OCI-LY3 (cell line): ENCODE results near the gene DNAH14.

ENCODE experiments used
- H2AFZ ChIP-seq: fragments of 200-600, 300-600 bp; shearing (Covaris generic); 2 replicates; pipeline ENCODE4 v1.6.0; 2014; ENCODE audit warnings: antibody characterized with exemption, low read depth, low read length
- H3K27ac ChIP-seq: fragments of 200-600, 300-600 bp; sonication (generic); 2 replicates; pipeline ENCODE4 v1.5.1; 2014; ENCODE audit warnings: mild to moderate bottlenecking, low read length, moderate library complexity, mixed read lengths
- H3K27me3 ChIP-seq: fragments of 200-600, 300-600 bp; sonication (generic); 2 replicates; pipeline ENCODE4 v1.6.1; 2014; ENCODE audit warnings: low read depth, low read length, mixed read lengths
- H3K36me3 ChIP-seq: fragments of 200-600, 300-600 bp; sonication (generic); replicated peaks from 2 replicates; pipeline ENCODE3; 2014; ENCODE audit warnings: low read depth, low read length, mixed read lengths
- H3K4me1 ChIP-seq: fragments of 300-600, 200-600 bp; sonication (generic); 2 replicates; pipeline ENCODE4 v1.6.1; 2014; ENCODE audit warnings: low read length, mixed read lengths
- H3K4me2 ChIP-seq: fragments of 200-600, 300-600 bp; sonication (generic); 2 replicates; pipeline ENCODE4 v1.6.1; 2014; ENCODE audit warnings: low read length, mixed read lengths
- H3K4me3 ChIP-seq: fragments of 300-600, 200-600 bp; sonication (generic); 2 replicates; pipeline ENCODE4 v1.5.1; 2014; ENCODE audit warnings: antibody characterized with exemption, mild to moderate bottlenecking, low read length, moderate library complexity
- H3K79me2 ChIP-seq: fragments of 300-600, 200-600 bp; shearing (Covaris generic); 2 replicates; pipeline ENCODE4 v1.6.1; 2014; ENCODE audit warnings: mild to moderate bottlenecking, low read length, mixed read lengths
- H3K9ac ChIP-seq: fragments of 300-600, 200-600 bp; shearing (Covaris generic); 2 replicates; pipeline ENCODE4 v1.6.0; 2014; ENCODE audit warnings: mild to moderate bottlenecking, low read length, moderate library complexity
- H3K9me3 ChIP-seq: fragments of 200-600, 300-600 bp; shearing (Covaris generic); 2 replicates; pipeline ENCODE4 v1.6.1; 2014; ENCODE audit warnings: low read length, mixed read lengths; ENCODE audit not compliant: insufficient read depth
- H4K20me1 ChIP-seq: fragments of 200-600, 300-600 bp; sonication (generic); 2 replicates; pipeline ENCODE4 v1.6.1; 2016; ENCODE audit warnings: low read length, mixed read lengths; ENCODE audit not compliant: insufficient read depth
- EZH2phosphoT487 ChIP-seq: fragments of 200-600 bp; shearing (Covaris generic); IDR thresholded peaks from 2 replicates; pipeline ENCODE4 v1.6.1; 2018; ENCODE audit warnings: antibody characterized with exemption, mixed run types, low read depth
- TF ChIP-seq, protein P1 (sequence below): fragments of 200-600, 300-600 bp; sonication (generic); IDR thresholded peaks from 2 replicates; pipeline ENCODE4 v1.5.1; 2014; ENCODE audit warnings: antibody characterized with exemption, low read length, low read depth

The DNAH14 gene

DNA sequence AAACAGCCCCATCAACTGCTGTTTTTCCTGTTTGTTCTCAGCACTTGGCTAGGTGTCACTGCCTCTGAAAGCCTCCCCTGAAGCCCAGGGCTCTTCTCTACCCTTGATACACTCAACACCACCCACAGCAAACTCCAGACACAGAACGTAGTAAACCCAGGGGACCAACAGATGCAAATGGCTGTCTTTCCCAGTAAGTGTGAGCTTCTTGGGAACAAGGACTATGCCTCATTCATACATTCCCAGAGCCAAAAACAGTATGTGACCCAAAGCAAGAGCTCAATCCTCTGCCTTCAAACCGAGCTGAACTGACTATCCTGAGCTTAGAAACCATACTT is 494.0 kb downstream of the DNAH14 start:
- Histone ChIP-seq H3K4me3 (no peak overlapping the region), H4K20me1 (peaks cover 55% of the 10 kb centered on the region), H3K36me3 (peaks cover 41% of the 10 kb centered on the region), H3K4me2 (no peak overlapping the region), H3K9ac (no peak overlapping the region), H3K27me3 (no peaks in the 10 kb centered on the region), H3K4me1 (peaks cover 30% of the 10 kb centered on the region), H2AFZ (no peak overlapping the region), H3K79me2 (peaks cover 88% of the 10 kb centered on the region), H3K9me3 (no peaks in the 10 kb centered on the region), H3K27ac (no peak overlapping the region)
- TF ChIP-seq EZH2phosphoT487, result no peak

DNA sequence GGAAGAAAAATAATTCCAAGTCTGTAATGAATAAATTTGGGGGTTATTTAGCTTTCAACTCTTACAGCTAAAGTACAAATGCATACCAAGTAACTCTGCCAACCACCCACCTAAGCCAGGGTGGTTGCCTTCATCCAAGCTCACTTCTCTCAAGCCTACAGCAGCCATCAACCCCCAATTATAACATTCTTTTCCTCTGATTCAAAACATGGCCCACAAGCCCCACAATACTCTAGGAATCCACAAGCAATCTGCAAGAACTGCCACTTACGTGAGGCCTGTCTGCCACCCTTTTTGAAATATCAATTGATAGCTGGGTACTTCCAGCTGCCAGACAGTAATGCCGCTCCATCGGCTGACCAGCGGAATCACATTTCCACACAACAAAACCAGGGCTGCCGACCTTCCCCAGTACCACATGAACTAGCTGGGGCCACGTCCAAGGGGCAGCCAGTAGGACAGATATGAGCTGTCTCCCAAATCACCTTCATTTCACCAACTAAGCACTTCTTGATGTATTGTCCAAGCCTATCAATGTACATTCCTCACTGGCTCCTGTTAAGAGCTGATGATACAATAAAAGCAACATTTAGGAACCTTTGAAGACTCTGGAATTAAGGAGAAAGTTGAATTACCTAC is 495.2 kb downstream of the DNAH14 start:
- peaks cover 55% of the 10 kb centered on the region for H4K20me1 ChIP-seq
- no peaks in the 10 kb centered on the region for H3K27me3 ChIP-seq
- peak overlapping the region; percentile 85 for H3K4me3 ChIP-seq
- no peak overlapping the region for H2AFZ ChIP-seq
- peaks cover 82% of the 10 kb centered on the region for H3K79me2 ChIP-seq
- H3K27ac ChIP-seq, result no peak overlapping the region
- peaks cover 29% of the 10 kb centered on the region for H3K36me3 ChIP-seq
- TF ChIP-seq, protein P1, sequence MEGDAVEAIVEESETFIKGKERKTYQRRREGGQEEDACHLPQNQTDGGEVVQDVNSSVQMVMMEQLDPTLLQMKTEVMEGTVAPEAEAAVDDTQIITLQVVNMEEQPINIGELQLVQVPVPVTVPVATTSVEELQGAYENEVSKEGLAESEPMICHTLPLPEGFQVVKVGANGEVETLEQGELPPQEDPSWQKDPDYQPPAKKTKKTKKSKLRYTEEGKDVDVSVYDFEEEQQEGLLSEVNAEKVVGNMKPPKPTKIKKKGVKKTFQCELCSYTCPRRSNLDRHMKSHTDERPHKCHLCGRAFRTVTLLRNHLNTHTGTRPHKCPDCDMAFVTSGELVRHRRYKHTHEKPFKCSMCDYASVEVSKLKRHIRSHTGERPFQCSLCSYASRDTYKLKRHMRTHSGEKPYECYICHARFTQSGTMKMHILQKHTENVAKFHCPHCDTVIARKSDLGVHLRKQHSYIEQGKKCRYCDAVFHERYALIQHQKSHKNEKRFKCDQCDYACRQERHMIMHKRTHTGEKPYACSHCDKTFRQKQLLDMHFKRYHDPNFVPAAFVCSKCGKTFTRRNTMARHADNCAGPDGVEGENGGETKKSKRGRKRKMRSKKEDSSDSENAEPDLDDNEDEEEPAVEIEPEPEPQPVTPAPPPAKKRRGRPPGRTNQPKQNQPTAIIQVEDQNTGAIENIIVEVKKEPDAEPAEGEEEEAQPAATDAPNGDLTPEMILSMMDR, result no peak
- TF ChIP-seq EZH2phosphoT487, result no peak
- no peaks in the 10 kb centered on the region for H3K9me3 ChIP-seq
- peaks cover 36% of the 10 kb centered on the region for H3K4me1 ChIP-seq
- H3K9ac ChIP-seq, result 0 out of 2 replicates have a peak overlapping the region, but pooled peaks have one; percentile 11
- H3K4me2 ChIP-seq, result peak overlapping the region; percentile 93

DNA sequence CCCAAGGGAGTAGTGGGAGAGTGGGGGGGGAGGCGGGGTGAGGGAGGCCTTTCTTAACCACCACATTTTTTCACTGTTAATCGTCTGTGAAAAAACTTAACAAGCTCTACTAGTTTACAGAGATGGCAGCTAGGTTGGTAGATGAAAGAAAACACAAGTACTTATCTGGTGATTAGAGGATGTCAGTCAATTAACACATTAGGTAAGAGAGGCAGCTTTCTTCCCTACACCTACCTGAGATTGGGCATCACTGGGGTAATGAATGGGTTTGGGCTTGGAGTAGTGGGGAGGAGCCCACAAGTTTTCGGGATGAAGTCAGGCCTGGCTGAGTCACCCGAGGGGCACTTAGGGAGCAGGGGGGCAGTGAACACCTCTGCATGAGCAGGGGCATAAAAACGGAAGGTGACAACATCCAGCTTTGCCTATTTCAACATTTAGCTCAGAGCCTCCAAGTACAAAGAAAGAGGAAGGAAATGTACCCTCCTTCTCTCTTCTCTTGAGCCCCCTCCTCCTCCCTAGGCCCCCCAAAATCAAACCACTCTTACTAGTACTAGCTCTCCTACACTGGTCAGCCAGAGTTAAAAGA is 495.8 kb downstream of the DNAH14 start:
- H3K9me3 ChIP-seq, result no peaks in the 10 kb centered on the region
- peak overlapping the region; percentile 86 for H3K9ac ChIP-seq
- peaks cover 24% of the 10 kb centered on the region for H3K36me3 ChIP-seq
- no peaks in the 10 kb centered on the region for H3K27me3 ChIP-seq
- no peak for TF ChIP-seq EZH2phosphoT487
- TF ChIP-seq, protein P1, result no peak
- H3K4me2 ChIP-seq, result peak overlapping the region; percentile 93
- H3K27ac ChIP-seq, result no peak overlapping the region
- H3K79me2 ChIP-seq, result peaks cover 76% of the 10 kb centered on the region
- peaks cover 55% of the 10 kb centered on the region for H4K20me1 ChIP-seq
- no peak overlapping the region for H2AFZ ChIP-seq
- H3K4me1 ChIP-seq, result peaks cover 36% of the 10 kb centered on the region
- peak overlapping the region; percentile 85 for H3K4me3 ChIP-seq

DNA sequence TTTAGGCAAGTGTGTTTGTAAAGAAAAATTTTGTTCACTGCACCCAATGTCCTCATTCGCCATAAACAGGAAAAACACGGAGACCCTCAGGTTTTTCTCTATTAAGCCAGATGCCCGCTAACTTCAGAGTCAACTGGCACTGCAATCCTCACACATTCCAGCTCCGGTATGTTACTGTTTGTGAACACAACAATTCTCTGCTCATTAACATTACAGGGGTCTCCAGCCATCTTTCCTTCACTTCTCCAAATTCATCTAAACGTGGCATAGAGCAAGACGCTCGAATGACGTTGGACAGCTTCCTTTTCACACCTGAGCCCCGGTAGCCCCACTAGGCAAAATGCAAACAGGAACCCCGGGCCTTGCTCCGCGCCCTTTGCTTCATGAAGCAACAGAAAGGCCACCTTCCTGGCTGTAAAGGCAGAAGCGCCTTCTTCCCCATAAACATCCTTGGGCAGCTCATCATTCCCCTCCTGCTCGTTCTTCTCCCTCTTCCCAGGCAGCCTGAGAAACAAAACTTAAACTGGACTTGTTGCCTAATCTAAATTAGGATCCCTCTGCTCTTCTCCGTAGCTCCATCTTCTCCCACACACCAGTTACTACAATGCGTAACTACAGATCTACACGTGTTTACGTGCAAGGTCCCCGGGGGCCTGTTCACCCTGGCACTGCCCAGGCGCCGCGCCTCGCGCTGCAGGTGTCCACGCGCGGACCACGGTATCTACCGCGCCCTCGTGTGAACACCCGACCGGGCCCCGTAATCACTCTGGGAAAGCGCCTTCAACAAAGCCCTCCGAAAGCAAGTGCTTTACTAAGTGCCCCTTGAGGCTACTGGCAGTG is 497.1 kb downstream of the DNAH14 start:
- H2AFZ ChIP-seq, result no peak overlapping the region

More for the DNA sequence above, 497.1 kb downstream of the DNAH14 start:
- Histone ChIP-seq H3K4me1 (peaks cover 36% of the 10 kb centered on the region), H4K20me1 (peaks cover 51% of the 10 kb centered on the region), H3K9ac (peak overlapping the region; percentile 86), H3K27ac (peak overlapping the region; percentile 67), H3K4me3 (peak overlapping the region; percentile 85), H3K79me2 (peaks cover 63% of the 10 kb centered on the region), H3K4me2 (peak overlapping the region; percentile 93), H3K9me3 (no peaks in the 10 kb centered on the region), H3K27me3 (no peaks in the 10 kb centered on the region), H3K36me3 (peaks cover 15% of the 10 kb centered on the region)
- TF ChIP-seq, protein P1, result no peak
- TF ChIP-seq EZH2phosphoT487, result no peak
